ENCODE measurements around the gene IL1R2. TPM values are rescaled to one million over a fixed set of nuclear protein-coding genes. Genes with fewer than 3 reads are reported as not detected.

Gene IL1R2
- total RNA-seq, 2 experiments from 2014 or later, result not detected

DNA sequence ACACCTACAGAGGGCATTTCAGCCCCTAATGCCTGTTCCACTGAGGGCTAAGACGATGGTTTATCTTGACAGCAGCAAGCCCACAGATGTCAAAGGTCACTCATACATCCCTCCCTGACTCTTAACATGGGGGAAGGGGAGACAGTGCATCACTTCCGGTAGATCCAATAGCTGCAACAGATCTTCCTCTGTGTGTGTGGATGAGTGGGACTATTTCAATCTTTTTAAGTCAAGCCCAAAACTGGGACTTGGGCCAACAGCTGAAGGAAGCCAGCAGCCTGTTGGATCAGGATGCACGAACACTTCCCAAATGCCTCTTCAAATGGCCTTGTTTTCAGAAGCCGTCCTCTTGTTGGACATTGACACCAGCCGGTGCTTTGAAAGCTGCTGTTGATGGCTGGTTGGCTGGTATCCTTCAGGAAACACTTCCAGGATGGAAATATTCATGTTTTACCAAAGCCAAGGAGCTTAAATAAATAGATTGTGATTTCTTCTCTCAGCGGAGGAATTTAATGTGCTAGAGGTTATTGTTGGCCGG is 59.2 kb downstream of the IL1R2 start:
- no peak overlapping the region for H2AFZ ChIP-seq (ENCODE audit: low read length)
- no peaks in the 10 kb centered on the region for H4K20me1 ChIP-seq (ENCODE audit: insufficient read depth, low read length)
- no peak overlapping the region for H3K4me3 ChIP-seq (ENCODE audit: low read depth, low read length, poor library complexity, severe bottlenecking)
- H3K4me2 ChIP-seq (ENCODE audit: low read length), result no peak overlapping the region
- H3K79me2 ChIP-seq (ENCODE audit: insufficient read depth, low read depth, low read length), result no peaks in the 10 kb centered on the region
- no peaks in the 10 kb centered on the region for H3K4me1 ChIP-seq (ENCODE audit: insufficient read depth, low read length, poor library complexity, severe bottlenecking)
- H3K36me3 ChIP-seq (ENCODE audit: insufficient read depth, low read length), result no peaks in the 10 kb centered on the region
- H3K9me3 ChIP-seq (ENCODE audit: low read length), result no peaks in the 10 kb centered on the region
- BruUV-seq (replicated peaks), result no TSS peak
- TF ChIP-seq CTCF (conservative IDR thresholded peaks at IDR 0.05; ENCODE audit: low read length) (no peak), EZH2phosphoT487 (IDR thresholded peaks at IDR 0.05; ENCODE audit: borderline replicate concordance, low read depth, low read length) (no peak)
- H3K27ac ChIP-seq (ENCODE audit: low read depth, low read length, poor library complexity, severe bottlenecking), result no peak overlapping the region
- H3K9me2 ChIP-seq (ENCODE audit: insufficient read depth, low read length), result no peaks in the 10 kb centered on the region
- CTCF ChIA-PET (ENCODE audit: unreplicated experiment), result no interaction called here
- POLR2A ChIA-PET, result no interaction called here
- DNase-seq (ENCODE audit: low spot score), result no peak
- intact Hi-C loops (cut with micrococcal nuclease; ENCODE audit: unreplicated experiment), result no loop called here

- H2AFZ ChIP-seq (ENCODE audit: low read length), result no peak overlapping the region
- POLR2A ChIA-PET, result no interaction called here
These were observed 60.0 kb downstream of the IL1R2 start for GRCh38 chr2:102051692-102052277.

More at GRCh38 chr2:102051692-102052277, 60.0 kb downstream of the IL1R2 start:
- no peaks in the 10 kb centered on the region for H3K9me2 ChIP-seq (ENCODE audit: insufficient read depth, low read length)
- no peak for TF ChIP-seq CTCF (conservative IDR thresholded peaks at IDR 0.05; ENCODE audit: low read length)
- no peak for TF ChIP-seq EZH2phosphoT487 (IDR thresholded peaks at IDR 0.05; ENCODE audit: borderline replicate concordance, low read depth, low read length)
- intact Hi-C loops (cut with micrococcal nuclease; ENCODE audit: unreplicated experiment), result no loop called here
- H3K9me3 ChIP-seq (ENCODE audit: low read length), result no peaks in the 10 kb centered on the region
- no peak overlapping the region for H3K27ac ChIP-seq (ENCODE audit: low read depth, low read length, poor library complexity, severe bottlenecking)
- no peaks in the 10 kb centered on the region for H3K36me3 ChIP-seq (ENCODE audit: insufficient read depth, low read length)
- no peak overlapping the region for H3K4me3 ChIP-seq (ENCODE audit: low read depth, low read length, poor library complexity, severe bottlenecking)
- H3K79me2 ChIP-seq (ENCODE audit: insufficient read depth, low read depth, low read length), result no peaks in the 10 kb centered on the region
- CTCF ChIA-PET (ENCODE audit: unreplicated experiment), result no interaction called here
- DNase-seq (ENCODE audit: low spot score), result no peak
- BruUV-seq (replicated peaks), result no TSS peak
- no peak overlapping the region for H3K4me2 ChIP-seq (ENCODE audit: low read length)
- H4K20me1 ChIP-seq (ENCODE audit: insufficient read depth, low read length), result no peaks in the 10 kb centered on the region
- no peaks in the 10 kb centered on the region for H3K4me1 ChIP-seq (ENCODE audit: insufficient read depth, low read length, poor library complexity, severe bottlenecking)

Measured in OCI-LY7 (cell line).